Neural progenitor cell (in vitro differentiated cells): Measurements from ENCODE around the gene C22orf15. TPM values are rescaled to one million over a fixed set of nuclear protein-coding genes. Genes with fewer than 3 reads are reported as not detected.

ENCODE experiments used
- DNase-seq: peaks from one replicate; pipeline ENCODE4 v3.0.0-alpha.2; 2016; ENCODE audit warnings: low spot score
- H2AFZ ChIP-seq: fragments of 200-600 bp; sonication (generic); replicated peaks from 2 replicates; pipeline ENCODE4 v1.6.1; 2016; ENCODE audit warnings: antibody characterized with exemption
- H3F3A ChIP-seq: fragments of 200-600 bp; sonication (generic); 2 replicates; pipeline ENCODE4 v1.6.1; 2016; ENCODE audit warnings: antibody characterized with exemption, low read depth
- H3K27ac ChIP-seq: fragments of 200-600 bp; sonication (generic); 2 replicates; pipeline ENCODE4 v1.5.1; 2016; ENCODE audit warnings: mild to moderate bottlenecking
- H3K27me3 ChIP-seq: fragments of 200-600 bp; sonication (generic); 2 replicates; pipeline ENCODE4 v1.6.1; 2016; ENCODE audit warnings: mild to moderate bottlenecking, moderate library complexity
- H3K36me3 ChIP-seq: fragments of 200-600 bp; sonication (generic); 2 replicates; pipeline ENCODE4 v1.5.1; 2016
- H3K4me1 ChIP-seq: fragments of 200-600 bp; sonication (generic); 2 replicates; pipeline ENCODE4 v1.6.1; 2016; ENCODE audit warnings: mixed run types
- H3K4me2 ChIP-seq: fragments of 200-600 bp; sonication (generic); 2 replicates; pipeline ENCODE4 v1.6.1; 2016
- H3K4me3 ChIP-seq: fragments of 200-600 bp; sonication (generic); 2 replicates; pipeline ENCODE4 v1.5.1; 2016
- H3K79me2 ChIP-seq: fragments of 200-600 bp; sonication (generic); 2 replicates; pipeline ENCODE4 v1.6.1; 2016; ENCODE audit warnings: low read depth
- H3K9ac ChIP-seq: fragments of 200-600 bp; sonication (generic); 2 replicates; pipeline ENCODE4 v1.6.1; 2016
- H3K9me3 ChIP-seq: fragments of 200-600 bp; sonication (generic); 2 replicates; pipeline ENCODE4 v1.5.1; 2016; ENCODE audit warnings: low read depth
- H4K20me1 ChIP-seq: fragments of 200-600 bp; sonication (generic); 2 replicates; pipeline ENCODE4 v1.6.1; 2016; ENCODE audit warnings: low read depth
- H3K27ac Mint-ChIP-seq: 3 replicates; pipeline ENCODE4 v1.8.0; 2021; ENCODE audit warnings: mixed read lengths
- H3K27me3 Mint-ChIP-seq: 2 replicates; pipeline ENCODE4 v1.8.0; 2022; ENCODE audit warnings: low read depth, mild to moderate bottlenecking, inconsistent platforms, moderate library complexity, mixed read lengths; ENCODE audit not compliant: insufficient read depth
- H3K36me3 Mint-ChIP-seq: 3 replicates; pipeline ENCODE4 v1.8.0; 2021; ENCODE audit warnings: mixed read lengths
- H3K4me1 Mint-ChIP-seq: 3 replicates; pipeline ENCODE4 v1.8.0; 2021; ENCODE audit warnings: mixed read lengths
- H3K4me3 Mint-ChIP-seq: 3 replicates; pipeline ENCODE4 v1.8.0; 2021; ENCODE audit warnings: mild to moderate bottlenecking, moderate library complexity, mixed read lengths
- H3K9me3 Mint-ChIP-seq: 3 replicates; pipeline ENCODE4 v1.8.0; 2020; ENCODE audit warnings: mixed read lengths
- CTCF ChIP-seq: fragments of 200-600 bp; sonication (generic); IDR thresholded peaks from 2 replicates; pipeline ENCODE4 v1.5.1; 2017; ENCODE audit warnings: antibody characterized with exemption, mild to moderate bottlenecking
- EZH2 ChIP-seq: fragments of 200-600 bp; sonication (generic); IDR thresholded peaks from 2 replicates; pipeline ENCODE4 v1.6.1; 2017; ENCODE audit warnings: antibody characterized with exemption, mild to moderate bottlenecking, moderate library complexity
- EZH2phosphoT487 ChIP-seq: fragments of 200-600 bp; sonication (generic); IDR thresholded peaks from 2 replicates; pipeline ENCODE4 v1.6.1; 2017; ENCODE audit warnings: antibody characterized with exemption
- total RNA-seq: library from RNA; depleted of rRNA; stranded (reverse); fragments of >200 nt; gene quantifications from 2 replicates; pipeline ENCODE4 v1.2.3, GENCODE V29; 2015; ENCODE audit warnings: low replicate concordance

The C22orf15 gene
- total RNA-seq, 1 donor from 2014 or later: 0.56 TPM

- no peaks in the 10 kb centered on the region for H3K9me3 Mint-ChIP-seq
These were observed 39.1 kb downstream of the C22orf15 start for GRCh38 chr22:23801886-23802377.

GRCh38 chr22:23803001-23803819, 40.4 kb downstream of the C22orf15 start:
- no peaks in the 10 kb centered on the region for H4K20me1 ChIP-seq
- Mint-ChIP-seq H3K9me3 (no peaks in the 10 kb centered on the region), H3K4me3 (no peak overlapping the region), H3K27me3 (peaks cover 2% of the 10 kb centered on the region), H3K36me3 (peaks cover 52% of the 10 kb centered on the region), H3K4me1 (no peaks in the 10 kb centered on the region), H3K27ac (peak overlapping the region; percentile 69)
- H3K79me2 ChIP-seq: no peaks in the 10 kb centered on the region
- H3K9ac ChIP-seq: no peak overlapping the region
- H3K4me2 ChIP-seq: no peak overlapping the region
- H3K4me1 ChIP-seq: no peaks in the 10 kb centered on the region
- no peaks in the 10 kb centered on the region for H3K9me3 ChIP-seq
- no peaks in the 10 kb centered on the region for H3F3A ChIP-seq
- H2AFZ ChIP-seq: no peak overlapping the region
- H3K27me3 ChIP-seq: no peaks in the 10 kb centered on the region
- no peak overlapping the region for H3K27ac ChIP-seq
- H3K4me3 ChIP-seq: no peak overlapping the region
- H3K36me3 ChIP-seq: peaks cover 8% of the 10 kb centered on the region
- TF ChIP-seq EZH2phosphoT487 (no peak), CTCF (no peak), EZH2 (no peak)
- no peak for DNase-seq

More at GRCh38 chr22:23801886-23802377, 39.1 kb downstream of the C22orf15 start:
- Histone ChIP-seq H3K9ac (no peak overlapping the region), H3K27ac (no peak overlapping the region), H3K4me1 (no peaks in the 10 kb centered on the region), H3K27me3 (no peaks in the 10 kb centered on the region), H4K20me1 (no peaks in the 10 kb centered on the region), H2AFZ (no peak overlapping the region), H3K9me3 (no peaks in the 10 kb centered on the region), H3K36me3 (peaks cover 8% of the 10 kb centered on the region), H3F3A (no peaks in the 10 kb centered on the region), H3K4me3 (no peak overlapping the region), H3K4me2 (no peak overlapping the region), H3K79me2 (peaks cover 5% of the 10 kb centered on the region)
- no peak for DNase-seq
- Mint-ChIP-seq H3K27ac (no peak overlapping the region), H3K4me1 (no peaks in the 10 kb centered on the region), H3K36me3 (peaks cover 51% of the 10 kb centered on the region), H3K4me3 (no peak overlapping the region), H3K27me3 (peaks cover 2% of the 10 kb centered on the region)
- no peak for TF ChIP-seq CTCF
- TF ChIP-seq EZH2: no peak
- no peak for TF ChIP-seq EZH2phosphoT487

GRCh38 chr22:23804781-23805291, 42.0 kb downstream of the C22orf15 start:
- no peaks in the 10 kb centered on the region for H3K9me3 ChIP-seq
- H3K27ac Mint-ChIP-seq: no peak overlapping the region
- peaks cover 8% of the 10 kb centered on the region for H3K36me3 ChIP-seq
- no peaks in the 10 kb centered on the region for H3K27me3 ChIP-seq
- no peaks in the 10 kb centered on the region for H3K9me3 Mint-ChIP-seq
- peaks cover 47% of the 10 kb centered on the region for H3K36me3 Mint-ChIP-seq
- H2AFZ ChIP-seq: no peak overlapping the region
- H4K20me1 ChIP-seq: no peaks in the 10 kb centered on the region
- no peaks in the 10 kb centered on the region for H3K4me1 Mint-ChIP-seq
- peaks cover 2% of the 10 kb centered on the region for H3K27me3 Mint-ChIP-seq
- no peak overlapping the region for H3K4me2 ChIP-seq
- no peak overlapping the region for H3K4me3 ChIP-seq
- H3K79me2 ChIP-seq: no peaks in the 10 kb centered on the region
- no peak overlapping the region for H3K27ac ChIP-seq
- DNase-seq: no peak
- no peaks in the 10 kb centered on the region for H3K4me1 ChIP-seq
- no peak for TF ChIP-seq EZH2phosphoT487
- no peak for TF ChIP-seq EZH2
- no peak for TF ChIP-seq CTCF
- no peaks in the 10 kb centered on the region for H3F3A ChIP-seq
- H3K4me3 Mint-ChIP-seq: no peak overlapping the region
- H3K9ac ChIP-seq: no peak overlapping the region
